IMR-90 (cell line): Measurements from ENCODE around the gene SEC16A. TPM values are rescaled to one million over a fixed set of nuclear protein-coding genes. Genes with fewer than 3 reads are reported as not detected.

Experiments used
- ATAC-seq: fragments of 200-7000 bp; cut with Tn5 transposase; 2 replicates; pipeline ENCODE4 v1.9.1; 2020; ENCODE audit warnings: low read depth, mild to moderate bottlenecking, moderate library complexity
- BruUV-seq: library from RNA; stranded (reverse); fragments of 400-500 nt; replicated peaks from 2 replicates; lab custom pipeline; 2021; lab: Mats Ljungman, UMichigan
- CTCF ChIA-PET: fragments of 300-600 bp; formaldehyde crosslinking; extraction: SDS; loops from one replicate; lab custom pipeline; 2021; ENCODE audit warnings: antibody characterized with exemption; lab: Yijun Ruan, JAX
- POLR2A ChIA-PET: fragments of 300-600 bp; sonication (Branson Sonifier 250); formaldehyde crosslinking; loops from one replicate; lab custom pipeline; 2022; ENCODE audit warnings: antibody characterized with exemption; ENCODE audit not compliant: unreplicated experiment; lab: Charles Lee
- DNase-seq: peaks from one replicate; pipeline ENCODE4 v3.0.0; 2013
- H2AFZ ChIP-seq: replicated peaks from 2 replicates; pipeline ENCODE3; 2013; ENCODE audit warnings: low read length, mild to moderate bottlenecking; ENCODE audit not compliant: poor library complexity
- H2AK5ac ChIP-seq: 2 replicates; pipeline ENCODE4 v1.6.1; 2013; ENCODE audit warnings: low read depth, low read length, inconsistent platforms
- H2AK9ac ChIP-seq: replicated peaks from 2 replicates; pipeline ENCODE3; 2013; ENCODE audit warnings: mild to moderate bottlenecking, low read depth, low read length, moderate library complexity; ENCODE audit not compliant: poor library complexity
- H2BK120ac ChIP-seq: 2 replicates; pipeline ENCODE4 v1.6.1; 2013; ENCODE audit warnings: low read depth, low read length, inconsistent platforms
- H2BK15ac ChIP-seq: 3 replicates; pipeline ENCODE4 v1.6.1; 2013; ENCODE audit warnings: low read depth, low read length, inconsistent platforms
- H2BK20ac ChIP-seq: 2 replicates; pipeline ENCODE4 v1.6.1; 2013; ENCODE audit warnings: low read depth, mild to moderate bottlenecking, inconsistent platforms, low read length, moderate library complexity
- H2BK5ac ChIP-seq: 2 replicates; pipeline ENCODE4 v1.6.1; 2013; ENCODE audit warnings: mild to moderate bottlenecking, low read depth, low read length, inconsistent platforms; ENCODE audit not compliant: poor library complexity, severe bottlenecking
- H3K14ac ChIP-seq: replicated peaks from 2 replicates; pipeline ENCODE4 v1.6.1; 2013; ENCODE audit warnings: low read depth, low read length, inconsistent platforms
- H3K18ac ChIP-seq: 2 replicates; pipeline ENCODE4 v1.6.1; 2013; ENCODE audit warnings: low read depth, low read length, control low read depth
- H3K23ac ChIP-seq: 2 replicates; pipeline ENCODE4 v1.6.1; 2013; ENCODE audit warnings: low read depth, low read length, inconsistent platforms
- H3K27ac ChIP-seq: 2 replicates; pipeline ENCODE4 v1.5.1; 2013; ENCODE audit warnings: mild to moderate bottlenecking, control low read depth, low read length; ENCODE audit not compliant: insufficient read depth
- H3K27me3 ChIP-seq: 2 replicates; pipeline ENCODE4 v1.6.1; 2013; ENCODE audit warnings: low read length; ENCODE audit not compliant: control insufficient read depth, insufficient read depth
- H3K36me3 ChIP-seq: 2 replicates; pipeline ENCODE4 v1.6.1; 2013; ENCODE audit warnings: low read length, mixed read lengths; ENCODE audit not compliant: control insufficient read depth, insufficient read depth
- H3K4ac ChIP-seq: 2 replicates; pipeline ENCODE4 v1.6.1; 2013; ENCODE audit warnings: low read depth, low read length, inconsistent platforms
- H3K4me1 ChIP-seq: 2 replicates; pipeline ENCODE4 v1.6.1; 2013; ENCODE audit warnings: low read length, mixed read lengths; ENCODE audit not compliant: control insufficient read depth, insufficient read depth
- H3K4me2 ChIP-seq: 2 replicates; pipeline ENCODE4 v1.6.1; 2013; ENCODE audit warnings: low read depth, mild to moderate bottlenecking, control low read depth, low read length, moderate library complexity
- H3K4me3 ChIP-seq: 2 replicates; pipeline ENCODE4 v1.5.1; 2013; ENCODE audit warnings: low read depth, mild to moderate bottlenecking, control low read depth, low read length, moderate library complexity; ENCODE audit not compliant: insufficient read depth
- H3K56ac ChIP-seq: 2 replicates; pipeline ENCODE4 v1.6.1; 2013; ENCODE audit warnings: low read length, inconsistent platforms; ENCODE audit not compliant: insufficient read depth; ENCODE audit errors: extremely low read depth
- H3K79me1 ChIP-seq, 2 experiments: 2 replicates each; pipeline ENCODE4 v1.6.1; 2013; ENCODE audit warnings: low read length in 2 of 2, inconsistent platforms in 1 of 2, low read depth in 1 of 2
- H3K9ac ChIP-seq: 2 replicates; pipeline ENCODE4 v1.6.1; 2013; ENCODE audit warnings: low read depth, low read length, control low read depth
- H3K9me1 ChIP-seq: 2 replicates; pipeline ENCODE4 v1.6.1; 2013; ENCODE audit warnings: low read length, inconsistent platforms; ENCODE audit not compliant: insufficient read depth
- H3K9me3 ChIP-seq: 2 replicates; pipeline ENCODE4 v1.6.1; 2013; ENCODE audit warnings: low read length; ENCODE audit not compliant: control insufficient read depth, insufficient read depth
- H4K20me1 ChIP-seq: 2 replicates; pipeline ENCODE4 v1.6.1; 2013; ENCODE audit warnings: low read length, inconsistent platforms; ENCODE audit not compliant: insufficient read depth
- H4K5ac ChIP-seq: 2 replicates; pipeline ENCODE4 v1.6.1; 2013; ENCODE audit warnings: mild to moderate bottlenecking, low read depth, low read length, control low read depth
- H4K8ac ChIP-seq, 2 experiments: 2 replicates each; pipeline ENCODE4 v1.6.1; 2013; ENCODE audit warnings: low read depth in 2 of 2, low read length in 2 of 2, control low read depth in 1 of 2, inconsistent platforms in 1 of 2
- H4K91ac ChIP-seq: 2 replicates; pipeline ENCODE4 v1.6.1; 2013; ENCODE audit warnings: low read depth, low read length, inconsistent platforms; ENCODE audit not compliant: insufficient read depth
- CHD1 ChIP-seq: IDR thresholded peaks from 2 replicates; pipeline ENCODE4 v1.6.1; 2012; ENCODE audit warnings: low read depth, low read length, improper control_type of control experiment
- FOS ChIP-seq: fragments of 150-350 bp; IDR thresholded peaks from 2 replicates; pipeline ENCODE4 v1.6.1; 2016; ENCODE audit warnings: low read depth, low read length
- MAFK ChIP-seq: IDR thresholded peaks from 2 replicates; pipeline ENCODE4 v1.6.1; 2012; ENCODE audit warnings: low read depth, low read length, improper control_type of control experiment
- WGBS, 2 experiments: methylation state at CpG; one replicate each; pipeline versions ENCODE4 v1.1.5 to v1.1.7; 2013; ENCODE audit warnings: missing lambda C conversion rate in 2 of 2; ENCODE audit not compliant: insufficient read length in 1 of 2; ENCODE audit errors: extremely low coverage in 2 of 2; 5-methylcytosine and 5-hydroxymethylcytosine counted together
- dilution Hi-C: fragments of 300-500 bp; cut with HindIII; formaldehyde crosslinking; loops from one replicate; pipeline ENCODE4 v1.14.3; 2018; ENCODE audit warnings: low sequenced_read_pairs; ENCODE audit not compliant: unreplicated experiment
- in situ Hi-C: fragments of 300-500 bp; cut with MboI; formaldehyde crosslinking; loops from 3 replicates; pipeline ENCODE4 v1.14.3; 2019; ENCODE audit warnings: low sequenced_read_pairs, inconsistent platforms, mixed read lengths
- intact Hi-C: fragments of 100-400 bp; cut with micrococcal nuclease; formaldehyde crosslinking; loops from 2 replicates; pipeline ENCODE4 v1.10.0; 2022
- polyA plus RNA-seq, 3 experiments: library from polyadenylated mRNA; depleted of rRNA; stranded (reverse); fragments of >200 nt; gene quantifications; 2 replicates each; pipeline ENCODE4 v1.2.3, GENCODE V29; 2012; ENCODE audit warnings: low replicate concordance in 1 of 3
- total RNA-seq: library from RNA; depleted of rRNA; stranded (reverse); fragments of >200 nt; gene quantifications from 2 replicates; pipeline ENCODE4 v1.2.3, GENCODE V29; 2012

SEC16A gene
- total and polyA plus RNA-seq, 2 of the 4 experiments (the other 2 are of a cell fraction), result 12.2 to 48.1 TPM

DNA sequence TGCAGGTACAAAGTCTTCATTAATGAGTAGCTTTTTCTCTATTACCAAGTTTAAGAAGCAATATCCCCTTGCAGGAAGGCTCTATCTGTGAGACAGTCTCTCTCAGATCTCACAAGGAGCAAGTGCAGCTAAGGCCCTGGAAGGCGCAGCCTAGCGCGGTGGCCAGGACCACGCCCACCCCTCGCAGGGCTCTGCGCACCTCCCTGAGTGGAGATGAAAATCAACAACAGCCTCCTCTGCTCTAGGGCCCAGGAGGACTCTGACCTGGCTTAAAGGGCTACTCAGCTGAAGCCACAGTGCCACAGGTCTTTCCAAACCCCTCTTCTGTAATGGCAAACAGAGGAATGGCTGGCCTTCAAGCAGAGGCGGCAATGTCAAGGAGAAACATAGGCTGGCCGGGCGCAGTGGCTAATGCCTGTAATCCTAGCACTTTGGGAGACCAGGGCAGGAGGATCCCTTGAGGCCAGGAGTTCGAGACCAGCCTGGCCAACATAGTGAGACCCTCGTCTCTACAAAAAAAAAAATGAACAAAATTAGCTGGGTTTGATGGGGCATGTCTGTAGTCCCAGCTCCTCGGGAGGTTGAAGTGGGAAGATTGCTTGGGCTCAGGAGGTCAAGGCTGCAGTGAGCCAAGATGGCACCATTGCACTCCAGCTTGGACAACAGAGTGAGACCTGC is 11.9 kb downstream of the SEC16A start:
- H3K9me1 ChIP-seq, result no peaks in the 10 kb centered on the region

More for the DNA sequence above, 11.9 kb downstream of the SEC16A start:
- no peak overlapping the region for H2BK20ac ChIP-seq
- H2AK5ac ChIP-seq, result no peak overlapping the region
- H2AFZ ChIP-seq, result no peak overlapping the region
- H3K4me1 ChIP-seq, result no peaks in the 10 kb centered on the region
- H2BK15ac ChIP-seq, result no peak overlapping the region
- intact Hi-C loops, result no loop called here
- no peaks in the 10 kb centered on the region for H3K27me3 ChIP-seq
- no peak overlapping the region for H3K27ac ChIP-seq
- H3K9ac ChIP-seq, result no peak overlapping the region
- H4K8ac ChIP-seq, result no peak overlapping the region
- no peak overlapping the region for H3K14ac ChIP-seq
- no TSS peak for BruUV-seq
- H3K36me3 ChIP-seq, result peaks cover 91% of the 10 kb centered on the region
- dilution Hi-C loops, result no loop called here
- no peak overlapping the region for H2BK5ac ChIP-seq
- H4K20me1 ChIP-seq, result peaks cover 93% of the 10 kb centered on the region
- H3K79me1 ChIP-seq, result peaks cover 34 to 87% of the 10 kb centered on the region in 2 experiments
- POLR2A ChIA-PET, result no interaction called here
- H3K18ac ChIP-seq, result no peak overlapping the region
- no peak overlapping the region for H3K4me2 ChIP-seq
- no peak for ATAC-seq
- no peak overlapping the region for H2BK120ac ChIP-seq
- WGBS, 2 experiments, result 100% methylated on average over 2 of the region's 12 CpGs; no CpG with 5 or more reads in 1 of the 2 experiments
- no peak for DNase-seq
- in situ Hi-C loops, result no loop called here
- H3K9me3 ChIP-seq, result no peaks in the 10 kb centered on the region
- no peak overlapping the region for H4K91ac ChIP-seq
- no peak overlapping the region for H3K4ac ChIP-seq
- TF ChIP-seq FOS (no peak), MAFK (no peak), CHD1 (no peak)
- CTCF ChIA-PET, result no interaction called here
- H4K5ac ChIP-seq, result no peak overlapping the region
- H3K4me3 ChIP-seq, result no peak overlapping the region
- H2AK9ac ChIP-seq, result no peak overlapping the region
- H3K23ac ChIP-seq, result no peak overlapping the region
- H3K56ac ChIP-seq, result no peak overlapping the region
